Liver (tissue), 9 donors: ENCODE results near the gene SMPD3. TPM values are rescaled to one million over a fixed set of nuclear protein-coding genes. Genes with fewer than 3 reads are reported as not detected.

Experiments used
- DNase-seq: peaks from one replicate; pipeline ENCODE4 v3.0.0-alpha.2; 2017; ENCODE audit warnings: low spot score
- H3K27ac ChIP-seq, 2 donors: one replicate each; pipeline ENCODE4 v1.7.0; 2013; ENCODE audit warnings: inconsistent platforms in 2 of 2, low read length in 2 of 2, control low read depth in 1 of 2, low read depth in 1 of 2, mild to moderate bottlenecking in 1 of 2
- H3K27me3 ChIP-seq, 4 donors: one replicate each; pipeline versions ENCODE4 v1.6.1 to v1.7.0; 2013; ENCODE audit warnings: low read length in 3 of 4, inconsistent platforms in 1 of 4, mild to moderate bottlenecking in 1 of 4, moderate library complexity in 1 of 4; ENCODE audit not compliant: control insufficient read depth in 4 of 4, insufficient read depth in 4 of 4
- H3K36me3 ChIP-seq, 4 donors: one replicate each; pipeline versions ENCODE4 v1.6.1 to v1.7.0; 2013; ENCODE audit warnings: low read length in 3 of 4, mild to moderate bottlenecking in 3 of 4, low read depth in 1 of 4, moderate library complexity in 1 of 4; ENCODE audit not compliant: control insufficient read depth in 4 of 4, insufficient read depth in 3 of 4
- H3K4me1 ChIP-seq, 4 donors: one replicate each; pipeline versions ENCODE4 v1.6.1 to v1.7.0; 2013; ENCODE audit warnings: low read length in 3 of 4, mild to moderate bottlenecking in 3 of 4, moderate library complexity in 1 of 4; ENCODE audit not compliant: control insufficient read depth in 4 of 4, insufficient read depth in 4 of 4
- H3K4me3 ChIP-seq, 3 donors: one replicate each; pipeline versions ENCODE4 v1.6.1 to v1.7.0; 2013; ENCODE audit warnings: low read length in 3 of 3, control low read depth in 1 of 3, low read depth in 1 of 3, mild to moderate bottlenecking in 1 of 3
- H3K9ac ChIP-seq, 2 donors: one replicate each; pipeline ENCODE4 v1.7.0; 2013; ENCODE audit warnings: low read length in 2 of 2, mild to moderate bottlenecking in 2 of 2, moderate library complexity in 2 of 2, control low read depth in 1 of 2, low read depth in 1 of 2
- H3K9me3 ChIP-seq, 4 donors: one replicate each; pipeline versions ENCODE4 v1.6.1 to v1.7.0; 2013; ENCODE audit warnings: low read length in 3 of 4; ENCODE audit not compliant: control insufficient read depth in 4 of 4
- CTCF ChIP-seq: fragments of 150-350 bp; IDR thresholded peaks from 2 replicates; pipeline ENCODE4 v1.5.1; 2017; ENCODE audit warnings: improper control_type of control experiment, low read depth, low read length; ENCODE audit not compliant: missing input control
- EGR1 ChIP-seq, 2 donors: IDR thresholded peaks; 2 replicates each; pipeline ENCODE4 v1.6.1; 2016 to 2018; ENCODE audit warnings: antibody characterized with exemption in 2 of 2, low read depth in 2 of 2
- FOXA1 ChIP-seq: IDR thresholded peaks from 2 replicates; pipeline ENCODE4 v1.6.1; 2016; ENCODE audit warnings: antibody characterized with exemption
- FOXA2 ChIP-seq: IDR thresholded peaks from 2 replicates; pipeline ENCODE4 v1.6.1; 2016; ENCODE audit warnings: antibody characterized with exemption
- GABPA ChIP-seq, 2 donors: IDR thresholded peaks in 1 of 2; conservative IDR thresholded peaks in 1 of 2; 2 replicates each; pipeline ENCODE4 v1.6.1; 2016; ENCODE audit warnings: antibody characterized with exemption in 2 of 2, mild to moderate bottlenecking in 1 of 2, moderate library complexity in 1 of 2
- HNF4A ChIP-seq, 2 donors: conservative IDR thresholded peaks; 2 replicates each; pipeline ENCODE4 v1.6.1; 2016; ENCODE audit warnings: antibody characterized with exemption in 2 of 2, mild to moderate bottlenecking in 2 of 2
- HNF4G ChIP-seq: IDR thresholded peaks from 2 replicates; pipeline ENCODE4 v1.6.1; 2016; ENCODE audit warnings: antibody characterized with exemption
- JUND ChIP-seq, 2 donors: IDR thresholded peaks; 2 replicates each; pipeline ENCODE4 v1.6.1; 2016; ENCODE audit warnings: antibody characterized with exemption in 2 of 2
- MAX ChIP-seq: IDR thresholded peaks from 2 replicates; pipeline ENCODE4 v1.6.1; 2016; ENCODE audit warnings: antibody characterized with exemption
- NR2F2 ChIP-seq: IDR thresholded peaks from 2 replicates; pipeline ENCODE4 v1.6.1; 2016; ENCODE audit warnings: antibody characterized with exemption
- RAD21 ChIP-seq, 2 donors: IDR thresholded peaks; 2 replicates each; pipeline ENCODE4 v1.6.1; 2016; ENCODE audit warnings: antibody characterized with exemption in 2 of 2, mild to moderate bottlenecking in 2 of 2
- REST ChIP-seq: IDR thresholded peaks from 2 replicates; pipeline ENCODE4 v1.6.1; 2016; ENCODE audit warnings: antibody characterized with exemption, mild to moderate bottlenecking
- RXRA ChIP-seq, 2 donors: IDR thresholded peaks; 2 replicates each; pipeline ENCODE4 v1.6.1; 2017 to 2018; ENCODE audit warnings: antibody characterized with exemption in 2 of 2, mild to moderate bottlenecking in 1 of 2
- TAF1 ChIP-seq: conservative IDR thresholded peaks from 2 replicates; pipeline ENCODE4 v1.6.1; 2016; ENCODE audit warnings: antibody characterized with exemption, mild to moderate bottlenecking
- ZBTB33 ChIP-seq: IDR thresholded peaks from 2 replicates; pipeline ENCODE4 v1.6.1; 2016; ENCODE audit warnings: antibody characterized with exemption
- WGBS: extraction: QIAGEN DNeasy Blood & Tissue Kit; methylation state at CpG from one replicate; pipeline ENCODE4 v1.1.7; 2013; 5-methylcytosine and 5-hydroxymethylcytosine counted together
- polyA plus RNA-seq, 2 donors: library from polyadenylated mRNA; stranded (reverse) in 1 of 2; unstranded in 1 of 2; fragments of 200-250 nt in 1 of 2; fragments of >200 nt in 1 of 2; fragmentation: Nextera tagmentation in 1 of 2; extraction: Ambion mirVana in 1 of 2; gene quantifications; one replicate each; pipeline versions ENCODE4 v1.2.1 to v1.2.3, GENCODE V29; 2013 to 2015
- total RNA-seq, 2 donors: library from RNA; depleted of rRNA; stranded (reverse); fragments of >200 nt; gene quantifications; one replicate each; pipeline ENCODE4 v1.2.3, GENCODE V29; 2014
- donor health status: healthy.
- donor health status: healthy.
- donor health status: healthy.
- donor health status: healthy.
- donor health status: healthy.

The SMPD3 gene
- total and polyA plus RNA-seq, 4 donors = 0.33 to 10.6 (median 2.7) TPM

- no peak for DNase-seq
- no peaks in the 10 kb centered on the region for H3K9me3 ChIP-seq
- H3K4me1 ChIP-seq = peaks cover 14 to 23% (median 18%) of the 10 kb centered on the region in 4 donors
- H3K9ac ChIP-seq = no peak overlapping the region
- no peaks in the 10 kb centered on the region for H3K36me3 ChIP-seq
- WGBS = 70% methylated on average over 8 of the region's 8 CpGs
- H3K27me3 ChIP-seq = no peaks in the 10 kb centered on the region
- TF ChIP-seq CTCF (no peak), JUND (IDR thresholded peaks at IDR 0.05) (no peak), HNF4A (conservative IDR thresholded peaks at IDR 0.05) (peak in 1 of 2 donors; percentile 43), FOXA2 (no peak), FOXA1 (no peak), EGR1 (IDR thresholded peaks at IDR 0.05; ENCODE audit: low read depth in 2 of 2) (no peak), TAF1 (no peak), REST (no peak), HNF4G (no peak), MAX (peak; percentile 20), ZBTB33 (no peak), RXRA (IDR thresholded peaks at IDR 0.05) (peak in 1 of 2 donors; percentile 59)
- H3K4me3 ChIP-seq = no peak overlapping the region
- no peak overlapping the region for H3K27ac ChIP-seq
Observed at GRCh38 chr16:68404736-68405345, 43.5 kb downstream of the SMPD3 start.

- H3K9ac ChIP-seq = no peak overlapping the region
- no peak for DNase-seq
- 93% methylated on average over 3 of the region's 3 CpGs for WGBS
Observed at GRCh38 chr16:68403704-68404103, 44.6 kb downstream of the SMPD3 start.

More at GRCh38 chr16:68403704-68404103, 44.6 kb downstream of the SMPD3 start:
- H3K9me3 ChIP-seq = no peaks in the 10 kb centered on the region
- no peaks in the 10 kb centered on the region for H3K36me3 ChIP-seq
- H3K4me1 ChIP-seq = peaks cover 9 to 15% (median 11%) of the 10 kb centered on the region in 4 donors
- H3K27me3 ChIP-seq = no peaks in the 10 kb centered on the region
- no peak overlapping the region for H3K4me3 ChIP-seq
- H3K27ac ChIP-seq = no peak overlapping the region
- TF ChIP-seq JUND (IDR thresholded peaks at IDR 0.05) = no peak
- TF ChIP-seq NR2F2 = no peak
- TF ChIP-seq FOXA1 = no peak
- no peak for TF ChIP-seq GABPA (IDR thresholded peaks at IDR 0.05 in 1 of 2, conservative IDR thresholded peaks at IDR 0.05 in 1 of 2)
- no peak for TF ChIP-seq MAX
- no peak for TF ChIP-seq FOXA2
- no peak for TF ChIP-seq RXRA (IDR thresholded peaks at IDR 0.05)
- TF ChIP-seq RAD21 (IDR thresholded peaks at IDR 0.05) = no peak
- no peak for TF ChIP-seq HNF4G
- no peak for TF ChIP-seq EGR1 (IDR thresholded peaks at IDR 0.05; ENCODE audit: low read depth in 2 of 2)
- no peak for TF ChIP-seq REST
